HG03095 (cell line): Measurements from ENCODE around the gene C1orf21.

Experiments
- ATAC-seq: cut with Tn5 transposase; IDR thresholded peaks from one replicate; pipeline ENCODE4 v1.9.1; 2021; ENCODE audit warnings: moderate library complexity; ENCODE audit not compliant: unreplicated experiment

Gene C1orf21

GRCh38 chr1:184509105-184509504 lies 122.3 kb downstream of the C1orf21 start:
- ATAC-seq = no peak

- ATAC-seq = no peak
These were observed 123.3 kb downstream of the C1orf21 start for GRCh38 chr1:184510110-184510509.

- ATAC-seq = no peak
These were observed 125.9 kb downstream of the C1orf21 start for GRCh38 chr1:184512724-184513123.

- ATAC-seq = no peak
These were observed 126.6 kb downstream of the C1orf21 start for GRCh38 chr1:184513421-184513820.

- ATAC-seq = no peak
These were observed 127.1 kb downstream of the C1orf21 start for GRCh38 chr1:184513966-184514365.

GRCh38 chr1:184514447-184514846 lies 127.6 kb downstream of the C1orf21 start:
- no peak for ATAC-seq

GRCh38 chr1:184517130-184517529 lies 130.3 kb downstream of the C1orf21 start:
- ATAC-seq = no peak

- ATAC-seq = no peak
These were observed 132.0 kb downstream of the C1orf21 start for GRCh38 chr1:184518736-184519357.

- no peak for ATAC-seq
These were observed 133.5 kb downstream of the C1orf21 start for GRCh38 chr1:184520336-184520735.

GRCh38 chr1:184524248-184524647 lies 137.4 kb downstream of the C1orf21 start:
- ATAC-seq = no peak

GRCh38 chr1:184527402-184527801 lies 140.6 kb downstream of the C1orf21 start:
- no peak for ATAC-seq

- ATAC-seq = no peak
These were observed 143.4 kb downstream of the C1orf21 start for GRCh38 chr1:184530226-184530625.

- no peak for ATAC-seq
These were observed 144.5 kb downstream of the C1orf21 start for GRCh38 chr1:184531296-184531695.

GRCh38 chr1:184532199-184532598 lies 145.4 kb downstream of the C1orf21 start:
- no peak for ATAC-seq

- no peak for ATAC-seq
These were observed 146.2 kb downstream of the C1orf21 start for GRCh38 chr1:184533049-184533448.

- no peak for ATAC-seq
These were observed 147.1 kb downstream of the C1orf21 start for GRCh38 chr1:184533915-184534314.

- ATAC-seq = no peak
These were observed 147.9 kb downstream of the C1orf21 start for GRCh38 chr1:184534690-184535089.

GRCh38 chr1:184535191-184535970 lies 148.6 kb downstream of the C1orf21 start:
- ATAC-seq = no peak

- no peak for ATAC-seq
These were observed 149.6 kb downstream of the C1orf21 start for GRCh38 chr1:184536246-184536985.

GRCh38 chr1:184539580-184539979 lies 152.8 kb downstream of the C1orf21 start:
- no peak for ATAC-seq

- ATAC-seq = no peak
These were observed 154.8 kb downstream of the C1orf21 start for GRCh38 chr1:184541537-184542152.
